NCI-H345 (cell line): ENCODE data around the gene MAML2.

Source experiments
- DNase-seq: peaks from one replicate; lab custom pipeline; 2025; lab: John Stamatoyannopoulos, UW

Gene MAML2

DNA sequence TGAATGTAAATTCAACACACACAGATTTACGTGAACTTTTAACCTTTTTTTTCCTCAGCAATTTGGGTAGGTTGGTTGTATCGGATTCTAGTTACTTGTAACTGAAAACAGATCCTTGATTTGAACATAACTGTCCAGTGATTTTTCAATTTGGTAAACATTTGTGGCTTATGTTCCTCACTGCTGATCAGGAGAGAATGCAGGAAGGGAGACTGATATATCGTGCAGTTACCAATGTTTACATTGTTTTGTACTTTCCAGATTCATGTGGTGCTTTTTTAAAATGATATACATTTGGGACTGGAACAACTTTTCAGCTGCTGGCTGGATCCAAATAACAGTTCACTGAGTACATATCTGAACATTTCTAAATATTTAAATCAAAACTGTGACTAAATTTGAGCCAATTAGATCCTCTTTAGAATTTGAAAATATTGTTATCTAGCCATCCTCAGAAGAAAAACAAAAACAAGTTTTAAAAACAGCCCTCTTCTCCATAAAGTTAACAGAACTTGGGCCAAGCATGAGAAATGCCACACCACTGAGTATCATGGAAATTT, 334.8 kb downstream of the MAML2 start:
- peak; percentile 2 for DNase-seq

DNA sequence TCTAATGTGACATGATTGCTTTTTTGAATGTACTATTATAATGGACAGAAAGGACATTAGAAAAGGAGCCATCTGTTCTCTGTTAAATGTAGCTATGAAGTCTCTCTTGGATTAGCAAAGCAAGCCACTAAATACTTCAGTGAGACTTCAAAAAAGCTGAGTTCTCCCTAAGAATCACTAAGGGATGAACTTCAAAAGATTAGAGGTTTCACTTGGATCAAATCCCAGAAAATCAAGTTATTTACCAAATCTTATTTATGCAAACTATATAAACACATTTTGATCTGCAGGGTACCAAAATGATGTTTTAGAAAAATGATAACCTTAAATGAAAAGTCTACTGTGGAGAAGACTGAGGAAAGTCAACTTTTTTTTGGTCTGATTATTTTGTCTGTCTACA, 337.0 kb downstream of the MAML2 start:
- no peak for DNase-seq

DNA sequence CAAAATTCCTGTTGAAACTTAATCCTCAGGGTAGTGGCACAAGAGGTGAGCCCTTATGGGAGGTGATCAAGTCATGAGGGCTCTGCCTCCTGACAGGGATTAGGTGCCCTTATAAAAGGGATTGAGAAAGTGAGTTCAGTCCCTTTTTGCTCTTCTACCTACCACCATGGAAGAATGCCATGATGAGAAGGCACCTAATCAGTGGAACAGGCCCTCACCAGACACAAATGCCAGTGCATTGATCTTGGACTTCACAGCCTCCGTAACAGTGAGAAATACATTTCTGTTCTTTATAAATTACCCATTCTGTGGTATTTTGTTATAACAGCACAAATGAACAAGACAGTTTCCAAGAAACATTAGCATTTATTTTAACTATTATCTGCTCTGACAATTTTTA, 338.1 kb downstream of the MAML2 start:
- DNase-seq: no peak

DNA sequence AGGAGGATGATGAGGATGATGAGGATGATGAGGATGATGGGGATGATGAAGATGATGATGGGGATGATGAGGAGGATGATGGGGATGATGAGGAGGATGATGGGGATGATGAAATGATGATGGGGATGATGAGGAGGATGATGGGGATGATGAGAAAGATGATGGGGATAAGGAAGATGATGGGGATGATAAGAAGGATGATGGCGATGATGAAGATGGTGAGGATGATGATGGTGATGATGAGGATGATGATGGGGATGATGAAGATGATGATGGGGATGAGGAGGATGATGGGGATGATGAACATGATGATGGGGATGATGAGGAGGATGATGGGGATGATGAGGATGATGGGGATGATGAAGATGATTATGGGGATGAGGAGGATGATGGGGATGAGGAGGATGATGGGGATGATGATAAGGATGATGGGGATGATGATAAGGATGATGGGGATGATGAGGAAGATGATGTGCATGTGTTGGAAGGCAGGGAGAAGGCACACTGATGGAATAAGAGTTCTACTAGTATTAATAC, 340.2 kb downstream of the MAML2 start:
- DNase-seq: no peak

DNA sequence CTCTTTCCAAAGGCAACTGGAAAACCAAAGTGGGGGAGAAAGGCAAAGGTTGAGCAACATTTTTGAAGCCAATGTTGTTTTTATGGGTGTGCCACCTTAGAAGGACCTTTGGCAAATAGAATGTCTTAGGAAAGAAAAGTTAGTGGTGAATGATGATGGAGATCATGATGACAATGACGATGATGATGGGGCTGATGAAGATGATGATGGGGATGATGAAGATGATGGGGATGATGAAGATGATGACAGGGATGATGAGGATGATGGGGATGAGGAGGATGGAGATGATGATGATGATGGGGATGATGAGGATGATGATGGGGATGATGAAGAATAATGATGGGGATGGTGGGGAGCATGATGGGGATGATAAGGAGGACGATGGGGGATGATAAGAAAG, 340.7 kb downstream of the MAML2 start:
- DNase-seq: no peak

DNA sequence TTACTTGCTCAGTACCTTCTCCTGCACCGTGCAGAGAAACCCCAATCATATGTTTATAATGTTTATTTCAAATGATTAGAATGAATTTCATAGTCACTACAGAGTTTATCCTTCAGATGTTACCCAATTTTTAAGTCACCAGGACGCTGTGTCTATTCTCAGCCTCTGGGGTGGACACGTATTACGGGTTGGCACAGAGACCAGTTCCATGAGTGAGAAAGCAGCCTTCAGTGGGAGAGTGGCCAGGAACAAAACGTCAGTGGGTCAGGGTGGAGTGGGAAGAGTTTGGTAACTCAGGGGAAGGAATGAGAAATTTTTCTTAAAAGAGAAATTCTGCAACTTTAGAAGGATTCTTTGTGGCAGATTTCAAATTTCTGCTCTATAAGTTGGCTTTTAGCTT, 342.0 kb downstream of the MAML2 start:
- no peak for DNase-seq

DNA sequence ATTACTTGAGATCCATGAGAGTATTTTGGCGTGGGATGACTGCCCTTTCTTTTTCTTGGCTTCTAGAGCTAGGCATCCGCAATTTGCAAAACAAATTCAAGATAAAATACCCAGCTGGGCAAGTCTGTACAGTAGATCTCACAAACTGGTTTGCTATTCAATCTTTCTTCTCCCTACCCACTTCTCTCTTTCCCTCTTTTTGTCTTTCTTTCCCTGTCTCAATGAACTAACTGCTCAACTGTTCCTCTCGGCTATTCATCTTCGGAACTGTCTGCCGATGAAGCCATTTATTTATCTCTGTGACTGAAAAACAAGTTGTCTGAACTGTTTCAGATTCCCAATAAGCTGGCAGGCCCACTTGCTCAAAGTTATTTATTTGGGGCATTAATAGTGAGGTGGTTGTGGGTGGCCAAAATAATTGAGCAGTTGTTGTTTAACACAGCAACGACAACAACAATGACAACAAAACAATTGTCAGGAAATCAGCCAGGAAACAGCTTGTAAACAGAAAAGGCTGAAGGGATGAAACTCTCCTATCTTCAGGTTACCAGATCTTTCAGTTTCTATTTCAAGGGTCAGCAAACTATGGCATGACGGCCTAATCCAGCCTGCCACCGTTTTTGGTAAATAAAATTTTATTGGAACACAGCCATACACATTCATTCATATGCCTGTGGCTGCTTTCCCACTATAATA, 343.1 kb downstream of the MAML2 start:
- DNase-seq: no peak

DNA sequence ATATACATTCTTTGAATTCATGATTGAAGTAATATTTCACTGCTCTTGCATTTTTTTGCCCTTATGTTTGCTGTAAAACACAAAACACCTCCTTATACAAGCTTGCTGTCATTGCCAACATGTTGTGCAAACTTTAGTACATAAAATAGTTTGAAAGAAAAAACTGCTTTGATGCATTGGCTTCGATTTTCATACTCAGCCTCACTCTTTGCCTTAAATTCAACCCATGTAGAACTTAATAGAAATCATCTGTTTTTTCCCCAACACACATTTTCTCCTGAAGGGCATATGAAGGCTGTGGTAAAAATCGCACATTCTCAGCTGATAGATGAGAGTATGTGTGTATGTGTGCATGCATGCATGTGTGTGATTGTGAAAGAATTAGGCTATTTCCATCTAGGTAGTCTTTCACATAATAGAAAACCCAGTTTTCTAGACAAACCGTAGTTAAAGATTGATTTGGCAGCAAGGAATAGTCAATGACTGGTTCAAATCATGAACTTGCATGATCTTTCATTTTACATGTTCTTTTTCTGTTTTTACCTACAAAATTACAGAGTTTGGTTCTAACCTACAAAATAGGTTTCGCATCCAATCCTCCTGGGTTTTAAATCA, 346.3 kb downstream of the MAML2 start:
- DNase-seq: no peak

DNA sequence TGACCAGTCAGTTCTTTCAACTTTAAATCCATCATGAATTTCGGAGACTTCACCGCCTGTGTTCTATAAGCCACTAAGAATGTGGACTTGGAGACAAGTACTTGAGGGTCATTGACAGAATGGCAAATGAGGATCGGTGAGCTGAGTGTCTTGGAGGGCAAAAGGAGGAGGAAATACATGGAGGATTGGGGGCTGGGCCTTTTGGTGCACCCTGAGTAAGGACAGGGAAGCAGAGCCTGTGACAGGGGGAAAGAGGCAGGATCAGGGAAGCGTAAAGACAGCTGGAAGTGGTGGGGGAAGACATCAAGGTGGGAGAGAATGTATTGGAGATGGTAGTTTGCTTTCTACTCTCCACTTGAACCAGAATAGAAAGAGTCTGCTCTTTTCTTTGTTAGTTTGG, 348.7 kb downstream of the MAML2 start:
- no peak for DNase-seq

DNA sequence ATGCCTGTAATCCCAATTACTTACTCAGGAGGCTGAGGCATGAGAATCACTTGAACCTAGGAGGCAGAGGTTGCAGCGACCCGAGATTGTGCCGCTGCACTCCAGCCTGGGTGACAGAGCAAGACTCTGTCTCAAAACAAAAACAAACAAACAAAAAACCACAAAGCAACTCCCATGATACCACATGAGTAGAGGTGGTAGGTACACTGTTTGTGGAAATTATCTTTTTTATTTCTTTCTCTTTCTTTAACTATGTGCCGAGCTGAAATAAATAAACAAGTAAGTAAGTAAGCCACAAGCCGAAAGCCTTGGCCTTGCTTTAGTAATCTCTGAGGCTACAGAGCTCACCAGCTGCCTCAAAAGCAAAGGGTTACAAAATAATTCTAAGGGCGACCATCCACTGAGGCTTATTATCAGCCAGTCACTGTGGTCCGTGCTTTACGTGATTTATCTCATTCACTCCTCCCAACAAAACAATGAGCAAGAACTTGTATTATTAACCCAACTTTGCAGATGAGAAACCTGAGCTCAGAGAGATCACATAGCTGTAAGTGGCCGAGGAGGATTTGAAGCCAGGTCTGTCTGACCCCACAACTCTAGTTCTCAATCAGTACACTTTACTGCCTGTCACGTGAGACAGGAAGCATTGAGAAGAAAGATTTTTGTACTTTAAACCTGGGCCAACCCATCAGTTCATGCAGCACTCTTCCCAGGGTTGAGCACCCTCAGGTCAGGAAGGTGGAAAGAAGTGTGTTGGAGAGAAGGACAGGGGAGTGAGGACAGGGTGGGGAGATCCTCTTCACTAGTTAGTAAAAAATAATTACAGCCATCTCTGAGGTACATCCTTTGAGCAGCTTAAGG, 349.3 kb downstream of the MAML2 start:
- DNase-seq: no peak

DNA sequence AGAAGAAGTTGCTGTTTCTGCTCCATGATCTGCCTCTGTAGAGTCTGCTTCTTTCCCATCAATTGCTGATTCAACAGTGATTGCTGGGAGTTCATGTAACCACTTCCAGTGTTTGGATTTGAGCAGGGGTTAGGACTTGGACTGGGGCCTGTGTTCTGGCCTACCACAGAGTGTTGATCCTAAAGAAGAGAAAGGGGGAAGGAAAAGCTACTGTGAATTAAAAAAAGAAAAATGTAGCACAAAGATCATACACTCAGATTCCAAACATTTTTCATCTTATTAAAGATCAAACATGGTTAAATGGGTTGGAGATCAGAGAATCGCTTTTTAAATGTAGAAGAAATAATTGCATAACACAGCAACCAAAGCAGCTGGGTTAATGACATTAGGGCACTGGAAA, 351.4 kb downstream of the MAML2 start:
- DNase-seq: no peak

DNA sequence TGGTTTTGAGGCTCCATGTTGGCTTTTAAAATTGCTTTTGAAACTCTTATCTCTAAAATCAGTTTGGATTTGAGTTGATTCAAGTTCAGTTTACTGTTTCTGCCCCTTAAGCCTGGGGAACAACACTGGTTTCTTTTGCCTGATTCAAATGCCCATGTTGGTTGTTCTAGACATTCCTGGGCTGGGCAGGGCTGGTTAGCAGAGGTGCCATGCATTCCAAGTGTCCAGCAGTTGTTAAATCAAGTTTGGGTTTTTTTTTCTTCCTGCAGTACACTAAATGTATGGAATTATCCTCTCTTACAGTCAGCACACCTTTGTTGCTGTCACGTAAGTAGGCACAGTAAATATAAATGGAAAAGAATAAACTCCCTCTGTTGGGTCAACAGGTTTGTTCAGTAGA, 351.9 kb downstream of the MAML2 start:
- DNase-seq: no peak

DNA sequence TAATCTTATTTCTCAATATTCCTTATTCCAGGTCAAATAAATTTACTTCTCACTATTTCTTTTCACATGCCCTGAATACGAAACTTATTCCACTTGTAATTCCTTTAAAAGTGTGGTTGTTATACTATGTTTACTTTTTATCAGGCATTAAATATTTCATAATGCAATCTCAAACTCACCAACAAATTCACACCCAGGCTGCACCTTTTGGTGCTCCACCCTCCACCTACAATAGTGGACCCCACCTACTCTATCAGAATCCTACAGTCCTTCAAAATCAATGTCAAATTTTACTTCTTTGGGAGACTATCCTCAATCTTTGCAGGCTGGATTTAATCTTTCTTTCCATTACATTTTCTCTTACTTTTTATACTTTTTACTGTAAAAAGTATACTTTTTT, 353.2 kb downstream of the MAML2 start:
- no peak for DNase-seq

DNA sequence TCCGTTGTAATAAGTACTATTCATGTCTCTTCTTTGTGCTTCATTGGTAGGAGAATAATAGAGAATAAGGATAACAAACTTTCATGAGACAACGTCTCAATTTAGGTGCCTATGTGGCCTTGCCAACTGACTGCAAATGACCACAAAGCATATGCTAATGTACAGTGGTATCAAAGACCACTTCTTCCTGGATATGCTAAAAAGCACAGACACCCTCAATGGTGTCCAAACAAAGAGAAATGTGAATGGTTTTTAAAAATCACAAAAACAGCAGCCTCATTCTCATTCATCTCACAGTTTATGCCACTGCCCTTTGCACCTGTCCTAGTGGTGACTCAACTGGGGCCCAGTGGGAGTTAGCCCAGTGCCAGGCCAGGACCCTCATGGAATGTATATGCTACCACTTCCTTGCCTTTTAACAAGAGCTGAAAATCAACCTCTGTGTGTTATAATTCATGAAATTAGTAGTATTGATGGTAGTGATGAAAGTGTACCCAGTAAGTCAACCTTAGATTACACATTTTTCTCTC, 353.9 kb downstream of the MAML2 start:
- no peak for DNase-seq

DNA sequence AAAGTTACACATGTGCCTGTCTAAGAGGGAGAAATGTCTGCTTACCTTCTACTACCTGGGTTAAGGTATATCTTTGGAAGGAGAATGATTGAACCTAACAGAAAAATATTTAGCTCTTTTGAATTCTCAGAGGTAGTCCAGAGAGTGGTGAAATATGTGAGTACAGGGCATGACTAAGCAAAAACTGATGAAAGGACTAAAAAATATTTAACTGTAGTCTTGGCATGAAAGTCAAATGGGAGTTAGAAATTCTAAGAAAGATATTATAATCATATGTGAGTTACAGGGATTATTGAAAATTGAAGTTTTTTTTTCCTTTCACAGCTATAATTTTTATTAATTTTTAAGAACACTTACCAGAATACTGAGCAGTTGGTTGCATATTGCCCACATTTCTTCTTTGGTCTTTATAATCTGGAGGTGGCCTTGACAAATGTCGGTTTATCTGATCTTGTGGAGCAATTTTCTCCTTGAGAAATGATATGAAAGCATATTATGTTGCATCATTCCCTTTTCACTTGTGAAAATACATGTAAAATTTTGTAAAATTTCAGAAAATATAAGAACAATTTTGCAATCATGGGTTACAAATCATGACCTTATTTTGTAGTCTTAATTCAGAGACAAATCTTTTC, 357.7 kb downstream of the MAML2 start:
- no peak for DNase-seq

DNA sequence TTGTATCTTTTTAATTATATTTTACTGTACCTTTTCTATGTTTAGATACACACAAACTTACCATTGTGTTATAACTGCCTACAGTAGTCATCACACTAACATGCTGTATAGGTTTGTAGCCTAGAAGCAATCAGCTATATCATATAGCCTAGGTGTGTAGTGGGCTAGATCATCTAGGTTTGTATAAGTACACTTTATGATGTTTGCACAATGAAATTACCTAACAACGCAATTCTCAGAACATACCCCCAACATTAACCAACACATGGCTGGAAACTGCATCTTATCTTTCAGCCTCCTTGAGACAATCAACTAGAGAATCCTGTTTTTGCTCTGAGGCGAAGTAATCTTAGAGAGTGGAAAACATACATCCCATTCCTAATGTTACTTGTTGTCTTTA, 358.9 kb downstream of the MAML2 start:
- no peak for DNase-seq

DNA sequence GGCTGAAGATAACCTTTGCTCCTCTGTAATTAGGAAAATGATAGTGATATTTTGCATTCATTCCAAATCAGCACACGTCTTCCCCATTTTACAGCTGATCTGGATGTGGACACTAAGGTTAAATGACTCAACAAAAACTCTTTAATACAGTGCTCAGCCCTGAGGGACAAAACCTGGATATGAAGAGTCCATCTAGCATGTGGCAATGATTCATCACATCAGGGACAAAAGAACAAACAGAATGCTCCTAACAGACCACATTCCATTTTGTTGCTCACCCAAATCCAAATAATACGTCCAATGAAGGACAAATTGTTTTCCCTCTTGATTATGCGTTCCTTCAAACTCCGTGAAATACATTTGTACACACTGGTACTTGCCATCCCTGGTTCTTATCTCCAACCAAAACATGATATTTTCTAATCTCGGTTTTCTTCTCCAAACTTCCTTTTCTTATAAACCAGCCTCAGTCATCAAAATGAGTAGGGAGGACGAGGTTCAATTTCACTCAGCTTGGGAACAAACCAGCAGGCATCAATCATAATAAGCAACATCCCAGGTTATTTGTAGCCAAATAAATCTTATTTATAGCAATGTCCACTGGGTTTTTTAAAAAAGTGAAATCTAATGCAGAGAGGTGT, 365.3 kb downstream of the MAML2 start:
- no peak for DNase-seq

DNA sequence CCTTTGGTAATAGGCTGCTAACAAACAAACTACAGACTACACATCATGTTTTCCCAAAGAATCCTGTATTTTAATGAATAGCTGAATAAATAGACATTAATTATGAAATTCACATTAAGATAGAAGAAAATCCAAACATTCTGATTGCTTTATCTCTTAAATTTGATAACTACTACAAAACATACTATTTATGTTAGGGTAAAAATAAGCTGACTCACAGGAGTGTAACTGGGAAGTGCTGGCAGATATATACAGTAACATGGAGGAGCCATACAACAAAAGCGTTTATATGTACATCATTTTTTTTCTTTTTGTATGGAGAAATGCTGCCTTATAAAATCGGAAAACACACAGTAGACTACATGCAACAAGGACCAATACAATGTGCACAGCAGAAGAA, 366.4 kb downstream of the MAML2 start:
- no peak for DNase-seq

DNA sequence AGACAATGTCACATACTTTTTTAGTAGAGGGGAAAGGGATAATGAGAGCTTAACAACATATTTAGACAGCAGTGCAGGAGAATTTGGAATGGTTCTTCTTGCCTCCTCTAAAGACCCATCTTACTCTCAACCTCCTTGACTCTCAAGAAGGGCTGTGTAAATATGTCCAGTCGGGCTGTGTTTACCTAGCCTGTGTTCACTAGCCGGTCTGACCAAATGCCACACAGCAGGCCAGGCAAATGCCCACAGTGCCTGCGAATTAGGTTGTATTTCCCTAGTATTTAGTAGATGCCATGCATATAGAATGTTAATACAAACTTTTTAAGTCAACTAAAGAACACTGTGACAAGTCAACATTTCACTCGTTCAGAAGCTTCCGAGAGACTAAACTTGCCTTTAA, 367.7 kb downstream of the MAML2 start:
- DNase-seq: no peak

DNA sequence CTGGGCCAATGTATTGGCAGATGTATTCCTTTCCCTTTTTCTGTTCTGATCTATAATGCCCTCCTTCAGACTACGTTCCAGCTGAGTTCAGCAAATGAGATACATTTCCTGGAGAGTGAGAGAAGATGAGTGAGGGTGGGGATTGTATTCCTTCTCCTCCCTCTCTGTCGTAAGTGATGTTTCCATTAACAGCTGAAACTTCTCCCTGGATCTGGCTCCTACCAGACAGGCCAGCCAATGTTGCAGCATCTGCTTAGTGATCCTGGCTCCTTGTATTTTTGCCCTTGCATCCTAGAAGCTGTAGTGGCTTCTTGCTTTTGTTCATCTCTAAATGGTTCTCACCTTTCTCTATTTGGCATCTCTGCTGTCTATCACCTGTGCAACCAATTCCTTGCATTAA, 370.9 kb downstream of the MAML2 start:
- DNase-seq: no peak

DNA sequence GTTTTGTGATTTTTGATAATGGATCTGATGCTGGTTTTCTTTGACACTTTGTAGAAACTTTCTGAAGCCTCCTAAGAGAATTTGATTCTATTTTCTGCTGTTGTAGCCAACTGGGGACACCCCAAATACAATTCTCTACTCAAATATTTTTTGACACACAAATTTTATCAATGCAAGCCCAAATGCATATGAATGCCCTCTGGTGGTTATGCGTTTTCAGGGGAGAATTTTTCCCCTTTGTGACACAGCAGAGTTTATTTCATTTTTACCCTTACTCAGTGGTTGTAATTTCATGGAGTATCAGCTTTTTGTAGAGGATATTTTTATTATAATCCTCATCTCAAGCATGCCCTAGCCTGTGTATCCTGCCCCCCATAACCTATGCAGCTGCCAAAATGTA, 374.4 kb downstream of the MAML2 start:
- no peak for DNase-seq
